Measurements from ENCODE around the gene ZNF317. TPM values are rescaled to one million over a fixed set of nuclear protein-coding genes. Genes with fewer than 3 reads are reported as not detected.
"Not testable (repeated sequence)": the region's sequence is repeated elsewhere in the genome, so short reads cannot be mapped to it uniquely, and the experiment has no call there.

Gene ZNF317
- total RNA-seq, 1 donor from 2014 or later: 19.6 TPM

DNA sequence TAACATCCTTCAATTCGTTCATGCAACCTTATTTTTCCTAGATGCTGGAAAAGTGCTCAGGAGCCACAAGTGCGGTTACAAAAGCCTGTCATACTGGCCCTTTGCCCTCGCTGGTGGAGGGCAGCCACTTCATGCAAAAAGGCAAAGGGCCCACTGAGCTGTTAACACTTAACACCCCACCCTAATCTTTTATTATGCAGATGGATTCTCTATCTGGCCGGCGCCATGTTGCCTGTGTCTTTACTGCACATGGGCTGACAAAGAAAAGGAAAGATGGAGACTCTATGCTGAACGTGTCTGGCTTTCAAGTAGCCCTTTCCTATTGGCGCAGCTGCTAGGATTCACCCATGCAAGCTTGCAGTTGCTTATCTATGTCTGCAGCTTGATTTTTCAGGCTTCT lies 49.3 kb downstream of the ZNF317 start:
- H3F3A ChIP-seq (ENCODE audit: low read depth): no peaks in the 10 kb centered on the region
- H3K4me1 ChIP-seq: no peaks in the 10 kb centered on the region
- H3K4me3 ChIP-seq: no peak overlapping the region
- H3K36me3 ChIP-seq: no peaks in the 10 kb centered on the region
- peak; percentile 12 for DNase-seq (ENCODE audit: low spot score)
- Mint-ChIP-seq H3K4me3 (no peak overlapping the region), H3K4me1 (no peaks in the 10 kb centered on the region), H3K9me3 (peaks cover 23% of the 10 kb centered on the region), H3K36me3 (peaks cover 7% of the 10 kb centered on the region), H3K27me3 (ENCODE audit: insufficient read depth, low read depth) (peaks cover 5% of the 10 kb centered on the region), H3K27ac (no peak overlapping the region)
- no peaks in the 10 kb centered on the region for H3K9me3 ChIP-seq (ENCODE audit: low read depth)
- no peak overlapping the region for H3K4me2 ChIP-seq
- no peak overlapping the region for H3K9ac ChIP-seq
- TF ChIP-seq, protein P1, sequence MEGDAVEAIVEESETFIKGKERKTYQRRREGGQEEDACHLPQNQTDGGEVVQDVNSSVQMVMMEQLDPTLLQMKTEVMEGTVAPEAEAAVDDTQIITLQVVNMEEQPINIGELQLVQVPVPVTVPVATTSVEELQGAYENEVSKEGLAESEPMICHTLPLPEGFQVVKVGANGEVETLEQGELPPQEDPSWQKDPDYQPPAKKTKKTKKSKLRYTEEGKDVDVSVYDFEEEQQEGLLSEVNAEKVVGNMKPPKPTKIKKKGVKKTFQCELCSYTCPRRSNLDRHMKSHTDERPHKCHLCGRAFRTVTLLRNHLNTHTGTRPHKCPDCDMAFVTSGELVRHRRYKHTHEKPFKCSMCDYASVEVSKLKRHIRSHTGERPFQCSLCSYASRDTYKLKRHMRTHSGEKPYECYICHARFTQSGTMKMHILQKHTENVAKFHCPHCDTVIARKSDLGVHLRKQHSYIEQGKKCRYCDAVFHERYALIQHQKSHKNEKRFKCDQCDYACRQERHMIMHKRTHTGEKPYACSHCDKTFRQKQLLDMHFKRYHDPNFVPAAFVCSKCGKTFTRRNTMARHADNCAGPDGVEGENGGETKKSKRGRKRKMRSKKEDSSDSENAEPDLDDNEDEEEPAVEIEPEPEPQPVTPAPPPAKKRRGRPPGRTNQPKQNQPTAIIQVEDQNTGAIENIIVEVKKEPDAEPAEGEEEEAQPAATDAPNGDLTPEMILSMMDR (IDR thresholded peaks at IDR 0.05): no peak
- TF ChIP-seq EZH2 (IDR thresholded peaks at IDR 0.05) (no peak), EZH2phosphoT487 (IDR thresholded peaks at IDR 0.05) (no peak)
- no peaks in the 10 kb centered on the region for H4K20me1 ChIP-seq (ENCODE audit: low read depth)
- no peaks in the 10 kb centered on the region for H3K27me3 ChIP-seq
- H3K27ac ChIP-seq: no peak overlapping the region
- H2AFZ ChIP-seq (replicated peaks): peak overlapping the region; percentile 80
- no peaks in the 10 kb centered on the region for H3K79me2 ChIP-seq (ENCODE audit: low read depth)

DNA sequence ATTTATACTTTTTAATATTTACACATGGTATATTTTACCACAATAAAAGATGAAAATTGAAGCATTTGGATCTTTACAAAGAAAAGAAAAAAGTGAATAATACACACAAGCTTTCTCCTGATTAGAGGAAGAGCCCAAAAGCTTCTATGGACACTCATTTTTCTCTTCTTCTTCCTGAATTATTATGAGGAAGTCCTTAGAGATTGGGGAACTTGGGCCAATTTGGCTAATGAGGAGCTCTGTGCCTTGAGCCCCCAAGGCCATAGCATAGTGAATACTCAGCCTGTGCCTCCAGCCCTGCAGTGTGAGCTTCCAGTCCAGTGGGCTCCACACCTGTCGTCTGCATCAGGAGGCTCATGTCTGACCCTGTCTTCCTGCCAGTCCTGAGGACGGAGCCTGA lies 57.8 kb downstream of the ZNF317 start:
- H3K9ac ChIP-seq; H3K27ac ChIP-seq; H2AFZ ChIP-seq (replicated peaks); H3K4me1 ChIP-seq; H3K36me3 ChIP-seq; H3K27me3 ChIP-seq; H3K4me3 ChIP-seq; H3K4me3 Mint-ChIP-seq; H3K36me3 Mint-ChIP-seq; H3F3A ChIP-seq (ENCODE audit: low read depth); H4K20me1 ChIP-seq (ENCODE audit: low read depth); H3K4me1 Mint-ChIP-seq; H3K27me3 Mint-ChIP-seq (ENCODE audit: insufficient read depth, low read depth); H3K79me2 ChIP-seq (ENCODE audit: low read depth); H3K27ac Mint-ChIP-seq; H3K4me2 ChIP-seq; DNase-seq (ENCODE audit: low spot score); H3K9me3 ChIP-seq (ENCODE audit: low read depth); H3K9me3 Mint-ChIP-seq: not testable (repeated sequence)

DNA sequence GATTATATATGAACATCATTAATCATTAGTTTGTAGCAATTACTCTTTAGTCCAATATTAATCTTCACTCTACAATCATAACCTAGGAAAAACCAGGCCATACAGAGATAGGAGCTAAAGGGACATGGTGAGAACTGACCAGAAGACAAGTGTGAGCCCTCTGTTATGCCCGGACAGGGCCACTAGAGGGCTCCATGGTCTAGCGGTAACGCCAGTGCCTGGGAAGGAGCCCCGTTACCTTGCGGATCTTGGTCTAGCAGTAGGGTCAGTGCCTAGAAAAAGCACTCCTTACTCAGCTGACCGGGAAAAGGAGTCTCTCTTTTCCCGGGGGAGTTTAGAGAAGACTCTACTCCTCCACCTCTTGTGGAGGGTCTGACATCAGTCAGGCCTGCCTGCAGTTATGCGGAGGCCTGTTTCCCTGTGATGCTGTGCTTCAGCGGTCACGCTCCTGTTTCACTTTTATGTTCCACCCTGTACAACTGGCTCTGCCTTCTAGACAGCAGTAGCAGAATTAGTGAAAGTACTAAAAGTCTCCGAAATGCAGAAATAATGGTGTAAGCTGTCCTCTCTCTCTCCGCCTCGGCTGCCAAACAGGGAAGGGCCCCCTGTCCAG lies 65.4 kb downstream of the ZNF317 start:
- no peaks in the 10 kb centered on the region for H3K27me3 ChIP-seq
- Mint-ChIP-seq H3K4me3 (no peak overlapping the region), H3K9me3 (peaks cover 2% of the 10 kb centered on the region), H3K27ac (no peak overlapping the region), H3K4me1 (no peaks in the 10 kb centered on the region), H3K36me3 (no peaks in the 10 kb centered on the region), H3K27me3 (ENCODE audit: insufficient read depth, low read depth) (peaks cover 4% of the 10 kb centered on the region)
- peak overlapping the region; percentile 85 for H2AFZ ChIP-seq (replicated peaks)
- no peaks in the 10 kb centered on the region for H3K9me3 ChIP-seq (ENCODE audit: low read depth)
- no peak overlapping the region for H3K27ac ChIP-seq
- H3K9ac ChIP-seq: no peak overlapping the region
- H3K79me2 ChIP-seq (ENCODE audit: low read depth): no peaks in the 10 kb centered on the region
- no peaks in the 10 kb centered on the region for H3F3A ChIP-seq (ENCODE audit: low read depth)
- H3K4me2 ChIP-seq: no peak overlapping the region
- no peaks in the 10 kb centered on the region for H3K36me3 ChIP-seq
- no peaks in the 10 kb centered on the region for H4K20me1 ChIP-seq (ENCODE audit: low read depth)
- H3K4me3 ChIP-seq: no peak overlapping the region
- no peak for TF ChIP-seq EZH2 (IDR thresholded peaks at IDR 0.05)
- TF ChIP-seq EZH2phosphoT487 (IDR thresholded peaks at IDR 0.05): no peak
- TF ChIP-seq, protein P1 (IDR thresholded peaks at IDR 0.05): peak; percentile 83
- DNase-seq (ENCODE audit: low spot score): peak; percentile 82
- H3K4me1 ChIP-seq: no peaks in the 10 kb centered on the region

Other genes with a start within 250 kb of the ZNF317 start
- gene MUC16, start 130.0 kb upstream of the ZNF317 start, total RNA-seq (ENCODE audit: low replicate concordance): under 0.01 and 0.07 TPM in 2 replicates
- gene OR1M1, start 53.3 kb upstream of the ZNF317 start, total RNA-seq (ENCODE audit: low replicate concordance): not detected in 2 replicates
- not detected in 2 replicates for gene OR7G2, start 32.9 kb upstream of the ZNF317 start, total RNA-seq (ENCODE audit: low replicate concordance)
- not detected in 2 replicates for gene OR7G1, start 24.6 kb upstream of the ZNF317 start, total RNA-seq (ENCODE audit: low replicate concordance)
- gene OR7G3, start 13.4 kb upstream of the ZNF317 start, total RNA-seq (ENCODE audit: low replicate concordance): not detected in 2 replicates
- gene OR7D2, start 38.6 kb downstream of the ZNF317 start, total RNA-seq (ENCODE audit: low replicate concordance): 1.4 and 1.5 TPM in 2 replicates
- gene OR7D4, start 79.2 kb downstream of the ZNF317 start, total RNA-seq (ENCODE audit: low replicate concordance): not detected in 2 replicates
- not detected in 2 replicates for gene OR7E24, start 110.5 kb downstream of the ZNF317 start, total RNA-seq (ENCODE audit: low replicate concordance)
- gene ZNF699, start 169.4 kb downstream of the ZNF317 start, total RNA-seq (ENCODE audit: low replicate concordance): 12.9 and 21.6 TPM in 2 replicates
- 41.6 and 79.8 TPM in 2 replicates for gene ZNF559, start 183.8 kb downstream of the ZNF317 start, total RNA-seq (ENCODE audit: low replicate concordance)
- 15.7 and 20.9 TPM in 2 replicates for gene ZNF177, start 222.6 kb downstream of the ZNF317 start, total RNA-seq (ENCODE audit: low replicate concordance)

Data from neural progenitor cell (in vitro differentiated cells).